ENCODE results near the gene SMIM41.

The SMIM41 gene

GRCh38 chr12:52063981-52064649 is 15.4 kb upstream of the SMIM41 start:
- no peak for DNase-seq

DNA sequence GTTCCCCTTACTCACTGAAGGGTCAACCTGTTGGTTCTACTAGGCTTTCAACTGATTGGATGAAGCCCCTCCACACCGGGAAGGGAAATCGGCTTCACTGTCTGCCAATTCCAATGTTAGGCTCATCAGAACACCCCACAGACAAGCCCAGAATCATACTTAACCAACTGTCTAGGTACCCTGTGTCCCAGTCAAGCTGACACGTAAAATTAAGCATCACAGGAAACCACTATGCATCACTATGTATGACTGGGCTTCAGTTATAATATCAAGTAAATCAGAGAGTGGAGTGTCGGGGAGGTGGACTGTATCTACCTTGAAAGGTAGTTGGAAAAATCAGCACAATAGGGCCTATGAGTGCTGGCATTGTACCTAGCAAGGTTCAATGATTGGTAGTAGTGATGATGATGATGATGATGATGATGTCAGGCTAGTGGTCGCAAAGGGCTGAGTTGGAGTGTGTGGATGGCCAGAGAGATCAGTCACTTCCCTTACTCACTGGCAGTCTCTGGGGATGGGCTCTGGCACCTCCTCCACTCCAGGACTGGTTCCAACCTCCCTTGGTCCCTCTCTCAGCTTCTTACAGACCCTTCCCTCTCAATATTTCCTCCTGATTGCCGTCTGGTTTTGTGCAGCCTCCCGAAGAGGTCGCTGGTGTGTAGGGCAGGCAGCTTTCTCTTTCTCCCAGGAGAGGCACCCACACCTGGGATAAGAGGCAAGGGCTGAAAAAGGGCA is 13.0 kb upstream of the SMIM41 start:
- no peak for DNase-seq

DNA sequence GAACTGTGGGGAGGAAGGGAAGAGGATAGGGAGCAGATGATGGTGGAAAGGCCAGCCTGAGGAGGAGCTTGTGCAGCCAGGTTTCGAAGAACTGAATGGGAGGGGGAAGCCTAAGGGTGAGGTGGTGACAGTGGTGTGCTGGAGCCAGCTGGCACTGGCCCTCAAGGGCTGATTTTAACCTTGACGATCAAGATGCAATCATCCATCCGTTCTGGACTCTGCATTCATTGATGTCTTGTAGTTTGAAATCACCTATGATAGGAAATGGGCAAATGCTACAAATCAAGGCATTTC is 12.5 kb upstream of the SMIM41 start:
- no peak for DNase-seq

- DNase-seq: peak; percentile 91
Observed at GRCh38 chr12:52069327-52070184, 9.9 kb upstream of the SMIM41 start, which contains the start of gene ATG101. Gene ATG101 (plus strand): TSS chr12:52069978. CDS start chr12:52073651, 3,673 bp downstream.

DNA sequence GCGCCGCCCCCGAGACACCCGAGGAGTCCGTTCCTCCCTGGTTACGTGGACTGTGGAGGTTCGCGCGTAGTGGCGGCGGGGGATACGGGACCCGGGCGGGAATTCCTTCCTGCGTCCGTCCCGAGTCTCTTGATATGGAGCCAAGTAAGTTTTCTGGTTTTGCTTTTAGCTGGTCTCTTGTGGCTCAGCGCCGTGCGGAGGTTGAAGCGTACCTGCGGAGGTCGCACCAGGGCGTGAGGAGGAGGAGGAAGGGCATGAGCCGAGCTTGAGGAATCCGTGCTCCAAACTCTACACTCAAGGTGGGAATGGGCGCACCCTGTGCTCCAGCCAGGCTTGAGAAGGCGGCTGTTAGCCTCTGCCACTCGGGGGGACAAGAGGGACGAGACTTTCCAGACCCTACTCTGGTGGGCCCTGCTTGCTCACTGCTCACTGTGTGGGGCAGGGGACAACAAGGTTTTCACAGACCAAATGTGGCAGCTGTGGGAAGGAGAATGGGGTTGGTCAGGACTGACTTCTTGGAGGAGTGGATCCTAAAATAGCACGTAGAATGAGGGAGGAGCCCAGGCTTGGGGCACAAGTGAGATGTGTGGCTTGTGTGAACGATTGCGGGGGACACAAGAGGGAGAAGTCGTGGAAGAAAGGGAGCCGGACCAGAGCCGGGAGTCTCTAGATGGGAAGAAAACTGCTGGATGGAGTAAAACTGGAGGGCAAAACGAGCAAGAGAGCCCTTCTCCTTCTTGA is 9.1 kb upstream of the SMIM41 start:
- no peak for DNase-seq

- no peak for DNase-seq
Observed at GRCh38 chr12:52073531-52074381, 5.7 kb upstream of the SMIM41 start.

DNA sequence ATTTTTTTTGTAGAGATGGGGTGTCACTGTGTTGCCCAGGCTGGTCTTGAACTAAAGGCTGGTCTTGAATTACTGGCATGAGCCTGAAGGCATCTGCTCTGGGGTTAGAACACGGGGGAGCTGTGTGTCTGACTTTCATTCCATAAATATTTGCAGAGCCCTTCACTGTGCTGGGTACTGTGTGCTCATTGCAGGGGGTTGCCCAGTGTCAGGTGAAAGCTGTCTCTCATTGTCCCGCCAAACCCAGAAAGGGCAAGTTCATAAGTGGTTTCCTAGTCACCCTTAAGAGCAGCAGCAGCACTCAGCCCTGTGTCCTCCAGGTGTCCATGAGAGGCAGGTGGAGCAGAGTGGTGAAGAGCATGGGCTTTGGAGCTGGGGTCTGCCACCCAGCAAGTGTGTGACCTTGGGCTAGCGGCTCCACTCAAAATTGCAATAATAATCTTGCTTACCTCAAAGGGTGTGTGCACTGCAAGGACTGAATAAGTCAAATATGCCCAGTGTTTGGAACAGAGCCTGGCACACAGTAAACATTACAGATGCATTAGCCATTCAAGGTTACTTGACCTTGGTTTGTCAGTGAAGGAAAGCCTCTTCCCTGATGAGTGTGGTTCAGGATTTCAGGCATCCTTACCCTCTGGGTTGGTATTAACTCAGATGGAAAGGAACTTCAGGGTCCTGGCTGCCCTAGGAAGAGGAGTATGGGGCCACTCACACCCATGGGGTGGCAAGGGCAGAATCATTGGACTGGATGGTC is 4.4 kb upstream of the SMIM41 start:
- no peak for DNase-seq

DNA sequence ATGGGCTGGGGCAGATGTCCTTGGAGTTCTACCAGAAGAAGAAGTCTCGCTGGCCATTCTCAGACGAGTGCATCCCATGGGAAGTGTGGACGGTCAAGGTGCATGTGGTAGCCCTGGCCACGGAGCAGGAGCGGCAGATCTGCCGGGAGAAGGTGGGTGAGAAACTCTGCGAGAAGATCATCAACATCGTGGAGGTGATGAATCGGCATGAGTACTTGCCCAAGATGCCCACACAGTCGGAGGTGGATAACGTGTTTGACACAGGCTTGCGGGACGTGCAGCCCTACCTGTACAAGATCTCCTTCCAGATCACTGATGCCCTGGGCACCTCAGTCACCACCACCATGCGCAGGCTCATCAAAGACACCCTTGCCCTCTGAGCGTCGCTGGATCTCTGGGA is 2.7 kb upstream of the SMIM41 start:
- DNase-seq: no peak

- DNase-seq: no peak
Observed at GRCh38 chr12:52078276-52078675, 1.2 kb upstream of the SMIM41 start.

DNA sequence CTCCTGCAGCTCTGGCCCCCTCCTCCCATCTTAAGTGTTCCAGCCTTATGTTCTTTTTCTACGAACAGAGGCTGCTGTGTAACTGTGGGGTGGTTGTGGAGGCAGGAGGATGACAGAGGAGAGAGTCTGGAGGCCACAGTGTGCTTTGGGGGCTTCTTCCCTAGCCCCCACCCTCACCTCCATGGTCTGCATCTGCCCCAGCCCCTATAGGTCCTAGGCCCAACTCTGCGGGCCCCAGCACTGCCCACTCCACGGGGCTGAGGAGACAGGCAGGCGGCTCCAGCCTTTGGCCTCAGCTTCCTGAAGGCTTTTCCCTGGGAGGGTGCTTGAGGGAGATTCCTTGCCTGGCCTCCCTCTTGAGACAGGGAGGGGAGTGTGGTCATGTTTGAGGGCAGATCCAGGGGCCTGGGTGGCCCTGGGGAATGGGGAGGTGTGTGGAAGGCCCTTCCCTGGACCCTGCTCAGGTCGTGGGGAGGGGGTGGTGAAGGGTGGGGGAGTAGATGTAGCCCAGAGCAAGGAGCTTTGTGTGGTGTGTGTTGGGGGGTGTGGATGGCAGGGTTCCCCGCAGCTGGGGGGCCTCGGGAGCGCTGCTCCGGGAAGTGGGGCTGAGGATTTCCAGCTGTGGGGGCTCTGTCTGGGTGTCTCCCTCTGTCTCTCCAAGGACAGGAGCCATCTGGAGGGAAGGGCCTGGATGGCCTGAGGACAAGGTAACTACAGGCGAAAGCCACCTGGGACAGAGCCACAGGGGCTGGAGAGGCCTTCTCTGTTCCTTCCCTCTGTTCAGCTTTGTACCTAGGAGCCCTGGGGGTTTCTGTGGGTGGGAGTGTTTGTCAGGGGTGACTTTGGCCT is 1.1 kb downstream of the SMIM41 start:
- DNase-seq: no peak

- DNase-seq: no peak
Observed at GRCh38 chr12:52081263-52081733, 1.8 kb downstream of the SMIM41 start.

- no peak for DNase-seq
Observed at GRCh38 chr12:52082026-52082668, 2.6 kb downstream of the SMIM41 start.

DNA sequence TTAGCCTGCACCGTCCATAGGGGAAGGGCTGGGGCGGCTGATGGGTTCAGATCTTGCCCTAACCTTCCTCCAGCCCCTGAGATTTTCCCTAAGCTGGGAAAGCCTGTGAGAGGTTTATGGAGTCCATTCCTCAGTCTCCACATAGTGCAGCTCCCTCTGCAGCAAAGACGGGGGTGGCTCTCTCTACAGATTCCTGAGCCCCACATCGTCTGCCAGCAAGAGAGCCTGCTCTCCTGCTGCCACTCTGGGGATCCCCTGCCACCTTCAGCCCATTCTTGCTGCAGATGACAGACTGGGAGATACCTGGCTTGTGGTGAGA is 3.1 kb downstream of the SMIM41 start:
- DNase-seq: no peak

GRCh38 chr12:52082988-52083637 is 3.6 kb downstream of the SMIM41 start:
- DNase-seq: peak; percentile 26

- no peak for DNase-seq
Observed at GRCh38 chr12:52083638-52083996, 4.1 kb downstream of the SMIM41 start.

DNA sequence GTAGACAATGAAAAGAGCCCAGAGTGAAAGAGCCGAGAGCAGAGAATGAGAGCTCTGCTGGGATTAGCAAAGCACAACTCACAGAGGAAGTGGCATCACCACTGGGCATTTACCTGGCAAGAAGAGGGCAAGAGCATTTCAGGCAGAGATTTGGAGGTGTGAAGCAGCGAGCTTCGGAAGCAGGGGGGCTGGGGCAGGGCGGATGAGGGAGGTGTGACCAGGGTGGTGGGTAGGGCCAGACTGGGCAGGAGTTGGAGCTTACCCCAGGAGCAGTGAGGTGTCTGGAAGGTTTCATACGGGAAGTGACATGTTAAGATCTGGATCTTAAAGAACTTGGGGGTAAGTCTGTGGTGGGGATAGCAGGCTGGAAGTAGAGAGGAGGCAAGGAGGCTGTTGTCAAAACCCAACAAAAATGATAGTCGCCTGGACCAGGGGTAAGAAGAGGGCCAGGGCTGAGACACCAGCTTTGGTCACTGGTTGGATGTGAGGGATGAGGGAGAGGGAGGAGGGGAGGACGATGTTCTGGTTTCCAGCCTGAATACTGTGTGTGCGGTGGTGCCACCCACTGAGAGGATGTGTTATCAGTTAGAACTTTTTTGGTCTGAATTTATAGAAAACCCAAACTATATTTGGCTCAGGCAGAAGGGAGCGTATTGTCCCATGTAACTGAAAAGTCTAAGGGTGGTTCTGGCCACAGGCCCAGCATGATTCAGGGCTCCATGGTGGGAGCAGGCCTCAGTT is 5.2 kb downstream of the SMIM41 start:
- no peak for DNase-seq

GRCh38 chr12:52085682-52086180 is 6.2 kb downstream of the SMIM41 start:
- DNase-seq: no peak

DNA sequence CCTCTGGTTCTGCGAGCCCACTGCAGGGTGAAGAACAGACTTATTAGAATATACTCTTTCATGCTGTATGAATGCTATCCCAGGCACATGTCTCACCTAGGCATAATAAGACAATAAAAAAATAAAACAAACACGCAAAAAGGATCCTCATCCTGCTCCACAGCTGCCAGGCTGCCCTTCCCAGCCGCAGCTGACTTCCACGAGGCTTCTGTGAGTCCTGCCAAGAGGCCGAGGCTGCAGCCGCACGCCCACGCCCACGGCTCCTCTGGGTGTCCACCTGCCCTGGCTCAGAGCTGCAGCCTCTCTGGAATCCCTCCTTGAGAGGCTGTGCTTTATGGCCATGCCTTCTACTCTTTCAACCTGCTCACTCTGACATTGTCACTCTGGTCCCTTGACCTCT is 6.9 kb downstream of the SMIM41 start:
- DNase-seq: no peak
